ENCODE data around the gene NLRP13.

The NLRP13 gene

DNA sequence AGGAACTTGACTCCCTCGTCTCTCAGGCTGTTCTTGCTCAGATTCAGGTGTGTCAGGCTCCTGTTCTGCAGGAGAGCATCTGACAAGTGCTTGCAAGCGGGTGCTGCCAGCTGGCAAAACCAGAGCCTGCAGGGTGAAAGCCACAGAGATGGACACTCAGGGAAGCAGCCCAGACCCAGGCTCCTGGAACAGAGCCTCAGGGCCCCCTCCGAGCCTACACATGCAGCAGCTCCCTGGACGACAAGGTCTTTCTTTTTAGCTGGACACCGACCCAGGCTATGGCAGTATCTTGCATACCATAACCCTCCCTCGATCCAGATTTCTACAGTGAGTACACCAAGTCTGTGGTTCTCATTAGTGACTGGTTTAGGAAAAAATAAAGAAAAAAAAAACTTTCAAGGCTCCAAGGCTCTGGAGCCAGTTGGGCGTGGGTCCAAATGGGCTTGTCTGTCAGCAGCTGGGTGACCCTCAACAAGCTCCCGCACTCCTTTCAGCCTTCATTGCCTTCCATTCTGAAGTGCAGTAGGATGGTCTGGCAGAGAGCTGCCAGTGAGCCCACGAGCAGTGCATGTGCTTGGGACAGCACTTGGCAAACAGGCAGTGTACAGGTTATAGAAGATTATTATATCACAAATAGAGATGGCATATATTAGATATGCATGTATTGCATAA lies 29.9 kb downstream of the NLRP13 start:
- no peak for DNase-seq

DNA sequence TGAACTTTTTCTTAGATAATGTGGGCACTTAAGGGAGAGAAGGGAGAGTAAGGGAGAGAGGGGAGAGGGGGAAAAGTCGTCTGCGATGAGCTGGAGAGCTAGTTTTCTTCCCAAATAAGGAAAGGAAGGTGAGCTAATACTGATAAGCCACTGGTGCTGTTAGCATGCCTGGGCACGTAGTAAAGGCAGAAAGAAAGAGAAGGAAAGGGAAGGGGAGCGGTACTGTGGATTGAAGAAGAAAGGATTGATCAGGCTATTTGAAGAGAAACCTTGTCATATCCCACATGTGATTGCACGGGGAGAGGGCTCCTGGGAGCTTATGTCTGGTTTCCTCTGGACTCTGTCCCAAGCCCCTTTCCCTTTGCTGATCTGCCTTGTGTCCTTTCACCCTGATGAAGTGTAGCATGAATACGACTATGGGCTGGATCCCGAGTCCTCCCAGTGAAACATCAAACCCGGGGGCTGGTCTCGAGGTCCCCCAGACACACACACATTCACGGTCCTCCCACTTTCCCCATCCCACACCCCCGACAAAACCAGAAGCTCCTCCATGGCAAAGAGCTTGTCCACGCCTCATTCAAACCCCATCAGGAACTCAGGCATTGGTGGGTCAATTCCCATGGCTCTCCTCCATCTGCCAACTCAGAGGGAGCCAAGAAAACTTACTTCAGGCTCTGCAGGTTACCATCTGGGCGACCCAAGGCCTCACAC lies 30.6 kb downstream of the NLRP13 start:
- no peak for DNase-seq

DNA sequence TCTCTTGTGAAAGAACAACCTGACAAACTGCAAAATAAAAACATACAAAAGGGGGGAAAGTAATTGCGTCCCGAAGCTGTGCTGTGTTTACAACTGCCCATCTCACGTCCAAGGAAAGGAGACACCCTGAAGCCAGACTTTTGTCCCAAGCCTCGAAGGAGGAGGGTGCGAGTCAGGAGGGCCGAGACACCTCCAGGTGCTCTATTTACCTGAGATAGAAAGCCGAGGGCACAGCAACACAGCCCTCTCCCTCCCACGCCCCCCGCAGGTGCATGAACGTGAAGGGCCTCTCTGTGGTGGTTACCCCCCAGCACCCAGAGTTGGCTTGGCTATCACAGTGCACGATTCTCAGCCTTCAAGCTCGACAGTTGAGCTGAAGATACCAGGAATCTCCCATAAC lies 33.2 kb downstream of the NLRP13 start:
- DNase-seq, result no peak

- no peak for DNase-seq
These were observed 49.5 kb downstream of the NLRP13 start for GRCh38 chr19:55882626-55883025.

GRCh38 chr19:55877211-55877610 lies 54.9 kb downstream of the NLRP13 start:
- no peak for DNase-seq

- no peak for DNase-seq
These were observed 61.4 kb downstream of the NLRP13 start for GRCh38 chr19:55870736-55871135.

DNA sequence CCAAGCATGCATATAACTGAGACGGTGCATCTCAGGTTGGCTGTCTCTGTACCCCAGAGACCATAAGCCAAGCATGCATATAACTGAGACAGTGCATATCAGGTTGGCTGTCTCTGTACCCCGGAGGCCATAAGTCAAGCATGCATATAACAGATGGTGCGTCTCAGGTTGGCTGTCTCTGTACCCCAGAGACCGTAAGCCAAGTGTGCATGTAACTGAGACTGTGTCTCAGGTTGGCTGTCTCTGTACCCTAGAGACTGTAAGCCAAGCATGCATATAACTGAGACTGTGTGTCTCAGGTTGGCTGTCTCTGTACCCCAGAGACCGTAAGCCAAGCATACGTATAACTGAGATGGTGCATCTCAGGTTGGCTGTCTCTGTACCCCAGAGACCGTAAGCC lies 65.0 kb downstream of the NLRP13 start:
- DNase-seq, result no peak

DNA sequence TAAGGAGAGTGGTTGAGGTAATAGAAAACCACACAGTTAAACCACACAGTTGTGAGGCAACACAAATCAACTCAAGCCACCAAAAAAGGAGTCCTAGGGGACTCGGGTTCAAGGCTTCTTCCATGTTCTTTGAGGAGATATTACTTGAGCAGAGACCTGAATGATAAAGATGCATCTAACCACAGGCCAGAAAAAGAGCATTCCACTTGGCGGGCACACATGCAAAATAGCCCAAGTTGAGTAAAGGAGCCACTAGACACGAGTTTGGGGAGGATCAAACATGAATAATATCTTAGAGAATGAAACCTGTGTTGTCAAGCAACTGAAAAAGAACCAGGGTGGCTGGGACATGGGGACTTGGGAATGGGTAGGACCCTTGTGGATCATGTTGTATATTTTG lies 65.6 kb downstream of the NLRP13 start:
- no peak for DNase-seq

DNA sequence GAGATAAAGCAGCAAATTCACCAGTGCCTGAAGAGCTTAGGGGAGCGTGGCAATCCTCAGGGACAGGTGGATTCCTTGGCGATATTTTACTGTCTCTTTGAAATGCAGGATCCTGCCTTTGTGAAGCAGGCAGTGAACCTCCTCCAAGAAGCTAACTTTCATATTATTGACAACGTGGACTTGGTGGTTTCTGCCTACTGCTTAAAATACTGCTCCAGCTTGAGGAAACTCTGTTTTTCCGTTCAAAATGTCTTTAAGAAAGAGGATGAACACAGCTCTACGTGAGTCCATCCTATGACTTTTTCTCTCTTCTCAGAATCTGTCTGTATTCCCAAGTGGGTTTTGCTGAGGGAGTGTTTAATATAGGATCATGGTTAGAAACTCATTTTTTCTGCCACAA lies 73.2 kb downstream of the NLRP13 start:
- no peak for DNase-seq

GRCh38 chr19:55858401-55858800 lies 73.7 kb downstream of the NLRP13 start:
- DNase-seq, result no peak

GRCh38 chr19:55857974-55858373 lies 74.2 kb downstream of the NLRP13 start:
- DNase-seq, result no peak

DNA sequence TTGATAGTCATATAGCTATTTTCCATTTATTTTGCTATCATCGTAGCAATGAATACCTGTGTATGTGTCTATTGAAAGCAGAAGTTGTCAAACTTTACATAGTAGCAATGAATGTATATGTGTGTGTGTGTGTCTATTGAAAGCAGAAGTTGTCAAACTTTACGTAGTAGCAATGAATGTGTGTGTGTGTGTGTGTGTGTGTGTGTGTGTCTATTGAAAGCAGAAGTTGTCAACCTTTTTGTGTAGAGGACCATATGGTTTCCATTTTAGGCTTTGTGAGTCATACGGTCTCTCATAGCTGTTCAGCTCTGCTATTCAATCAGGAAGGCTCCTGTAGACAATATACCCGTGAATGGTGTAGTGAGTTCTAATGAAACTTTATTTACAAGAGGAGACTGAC lies 75.0 kb downstream of the NLRP13 start:
- no peak for DNase-seq

DNA sequence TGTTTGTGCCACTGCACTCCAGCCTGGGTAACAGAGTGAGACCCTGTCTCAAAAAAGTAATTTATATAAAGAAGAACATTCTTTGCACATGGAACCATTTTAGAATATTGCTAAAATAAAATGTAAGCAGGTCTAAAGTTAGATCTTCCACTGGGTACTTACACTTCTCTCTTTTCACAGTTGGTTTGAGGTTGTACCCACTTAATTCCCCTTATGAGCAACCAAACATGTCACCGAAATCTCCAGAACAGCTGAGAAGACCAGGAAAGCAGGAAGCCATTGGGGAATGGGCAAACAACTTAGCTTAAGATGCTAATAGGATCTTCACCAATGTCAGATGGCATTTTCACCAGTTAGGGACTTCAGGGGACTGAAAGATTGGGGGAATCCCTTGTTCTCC lies 77.0 kb downstream of the NLRP13 start:
- no peak for DNase-seq

All from right hindlimb (tissue), 1 donor.